Effector CD4-positive, alpha-beta T cell (primary cell): ENCODE results near the gene ALDH9A1.
"Not testable (repeated sequence)": the region's sequence is repeated elsewhere in the genome, so short reads cannot be mapped to it uniquely, and the experiment has no call there.

Experiments
- DNase-seq: peaks from one replicate; pipeline ENCODE4 v3.0.0-alpha.2; 2020

ALDH9A1 gene

DNA sequence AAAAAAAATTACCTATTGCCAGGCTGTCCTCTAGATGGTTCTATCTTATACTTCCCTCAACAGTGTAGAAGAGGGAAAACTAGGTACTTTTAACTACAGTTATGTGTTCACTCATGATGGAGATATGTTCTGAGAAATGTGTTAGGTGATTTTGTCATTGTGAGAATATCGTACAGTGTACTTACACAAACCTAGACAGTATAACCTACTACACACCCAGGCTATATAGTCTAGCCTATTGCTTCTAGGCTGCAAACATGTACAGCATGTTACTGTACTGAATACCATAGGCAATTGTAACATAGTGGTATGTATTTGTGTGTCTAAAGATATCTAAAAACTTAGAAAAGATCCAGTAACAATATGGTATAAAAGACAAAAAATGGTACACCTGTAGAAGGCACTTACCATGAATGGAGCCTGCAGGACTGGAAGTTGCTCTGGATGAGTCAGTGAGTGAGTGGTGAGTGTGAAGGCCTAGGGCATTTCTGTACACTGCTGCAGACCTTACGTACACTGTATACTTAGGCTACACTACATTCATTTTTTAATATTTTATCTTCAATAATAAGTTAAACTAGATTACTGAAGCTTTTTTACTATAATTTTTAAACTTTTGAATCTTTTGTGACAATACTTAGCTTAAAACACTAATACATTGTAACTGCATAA is 54.2 kb downstream of the ALDH9A1 start:
- DNase-seq, result no peak

DNA sequence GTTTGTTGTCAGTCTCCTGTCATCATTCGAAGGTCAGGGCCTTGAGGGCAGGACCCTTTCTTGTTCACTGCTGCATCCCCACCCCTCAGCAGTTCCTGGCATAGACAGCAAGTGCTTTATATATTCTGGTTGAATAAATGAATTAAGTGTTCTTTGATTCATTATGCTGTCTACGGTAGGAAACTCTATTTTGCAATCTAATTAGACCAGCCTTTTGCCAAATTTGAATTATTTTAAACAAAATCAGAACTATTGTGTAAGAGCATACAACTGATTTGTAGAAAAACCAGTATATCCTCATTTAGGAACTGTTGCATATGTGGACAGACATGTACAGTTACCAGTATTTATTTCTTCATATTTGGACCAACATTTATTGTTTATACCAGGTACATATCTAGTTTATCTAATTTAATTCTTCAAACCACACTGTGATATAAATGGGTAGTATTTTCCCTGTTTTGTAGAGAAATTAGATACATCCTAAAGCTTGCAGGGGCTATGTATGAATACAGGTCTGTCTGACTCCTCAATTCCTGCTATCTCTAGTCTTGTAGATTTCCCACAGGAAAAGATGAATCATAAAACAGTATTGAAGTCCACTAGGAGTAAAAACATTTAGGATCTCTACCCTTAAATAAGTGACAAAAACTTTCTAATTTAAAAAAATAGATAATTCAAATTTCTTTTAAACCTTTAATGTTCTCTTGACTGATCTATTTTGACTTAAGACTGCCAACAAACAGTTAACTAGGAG is 57.0 kb downstream of the ALDH9A1 start:
- DNase-seq, result no peak

DNA sequence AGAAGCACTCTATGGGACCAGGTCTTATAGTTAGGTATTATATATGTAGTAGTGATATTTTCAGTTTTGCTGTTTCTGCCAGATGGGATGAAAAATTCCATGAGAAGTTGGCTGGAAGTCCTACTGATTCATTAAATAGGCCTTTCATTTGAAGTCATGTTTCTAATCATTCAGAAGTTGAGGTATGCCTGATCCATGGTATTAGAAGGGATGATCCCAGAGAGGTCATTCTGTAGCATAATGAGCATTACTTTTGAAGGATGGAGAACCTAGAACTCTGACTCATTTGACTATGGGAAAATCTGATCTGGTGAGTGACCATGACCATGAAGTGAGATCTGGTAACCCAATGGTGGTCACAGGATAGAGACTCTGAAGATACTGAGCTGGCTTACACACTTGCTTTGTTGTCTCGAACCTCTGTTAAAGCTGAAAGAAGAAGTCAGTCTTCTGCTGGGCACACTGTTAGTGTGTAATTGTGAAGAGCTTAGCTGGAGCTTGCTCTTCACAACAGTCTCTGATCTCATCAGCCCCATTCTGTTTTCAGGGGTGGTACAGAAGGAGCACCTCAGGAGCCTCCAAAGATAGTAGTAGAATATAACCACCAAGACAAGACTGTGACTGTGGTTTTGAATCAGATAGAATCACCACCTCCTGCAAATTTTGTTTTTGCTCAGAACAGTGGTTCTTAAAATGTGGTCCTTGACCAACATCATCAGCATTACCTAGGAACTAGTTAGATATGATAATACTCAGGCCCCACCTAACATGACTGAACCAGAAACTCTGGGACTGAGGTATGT is 58.3 kb downstream of the ALDH9A1 start:
- no peak for DNase-seq

DNA sequence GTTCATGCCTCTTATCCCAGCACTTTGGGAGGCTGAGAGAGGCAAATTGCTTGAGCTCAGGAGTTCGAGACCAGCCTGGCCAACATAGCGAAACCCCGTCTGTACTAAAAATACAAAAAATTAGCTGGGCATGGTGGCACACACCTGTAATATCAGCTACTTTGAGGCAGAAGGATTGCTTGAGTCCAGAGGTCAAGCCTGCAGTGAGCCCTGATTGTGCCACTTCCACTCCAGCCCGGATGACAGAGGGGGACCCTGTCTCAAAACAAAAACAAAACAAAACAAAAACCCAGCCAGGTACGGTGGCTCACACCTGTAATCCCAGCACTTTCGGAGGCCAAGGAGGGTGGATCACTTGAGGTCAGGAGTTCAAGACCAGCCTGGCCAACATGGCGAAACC is 60.2 kb downstream of the ALDH9A1 start:
- not testable (repeated sequence) for DNase-seq

GRCh38 chr1:165637427-165637826 is 60.9 kb downstream of the ALDH9A1 start:
- no peak for DNase-seq

- no peak for DNase-seq
These were observed 62.5 kb downstream of the ALDH9A1 start for GRCh38 chr1:165635823-165636222.

DNA sequence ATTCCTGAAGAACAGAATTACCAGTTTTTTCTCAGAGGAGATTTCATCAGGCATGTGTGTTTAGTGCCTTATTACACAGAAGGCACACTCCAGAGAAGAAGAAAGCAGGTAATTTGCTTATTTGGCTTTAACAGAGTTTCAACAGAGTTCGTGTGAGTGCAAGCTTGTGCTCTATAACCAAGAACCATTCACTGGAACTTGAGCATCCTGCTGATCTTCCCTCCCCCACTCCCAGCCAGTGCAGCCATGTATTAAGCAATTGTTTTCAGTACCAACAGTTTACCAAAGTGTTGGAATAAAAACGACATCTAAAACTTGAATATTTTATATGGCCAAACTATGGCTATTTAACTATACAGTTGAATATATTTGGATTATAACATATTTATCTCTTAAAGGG is 63.0 kb downstream of the ALDH9A1 start:
- no peak for DNase-seq

GRCh38 chr1:165634154-165634921 is 64.0 kb downstream of the ALDH9A1 start:
- no peak for DNase-seq

- DNase-seq, result no peak
These were observed 64.7 kb downstream of the ALDH9A1 start for GRCh38 chr1:165633614-165634013.

GRCh38 chr1:165632491-165632890 is 65.9 kb downstream of the ALDH9A1 start:
- DNase-seq, result no peak

DNA sequence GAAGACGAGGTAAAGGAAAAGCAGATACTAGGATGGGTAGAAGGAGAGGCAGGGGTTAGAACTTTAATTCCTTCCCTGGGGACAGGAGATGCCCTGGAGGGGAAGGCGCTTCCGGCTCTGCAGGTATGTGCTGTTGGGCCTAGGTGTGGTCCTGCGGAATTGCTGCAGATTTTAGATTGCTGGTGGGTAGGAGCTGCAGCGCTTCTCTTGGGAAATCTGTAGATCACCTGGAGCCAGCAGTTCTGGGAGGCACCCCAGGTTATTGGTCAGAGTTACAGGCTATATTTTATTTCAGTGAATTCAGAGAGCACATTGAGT is 66.3 kb downstream of the ALDH9A1 start:
- DNase-seq, result no peak

DNA sequence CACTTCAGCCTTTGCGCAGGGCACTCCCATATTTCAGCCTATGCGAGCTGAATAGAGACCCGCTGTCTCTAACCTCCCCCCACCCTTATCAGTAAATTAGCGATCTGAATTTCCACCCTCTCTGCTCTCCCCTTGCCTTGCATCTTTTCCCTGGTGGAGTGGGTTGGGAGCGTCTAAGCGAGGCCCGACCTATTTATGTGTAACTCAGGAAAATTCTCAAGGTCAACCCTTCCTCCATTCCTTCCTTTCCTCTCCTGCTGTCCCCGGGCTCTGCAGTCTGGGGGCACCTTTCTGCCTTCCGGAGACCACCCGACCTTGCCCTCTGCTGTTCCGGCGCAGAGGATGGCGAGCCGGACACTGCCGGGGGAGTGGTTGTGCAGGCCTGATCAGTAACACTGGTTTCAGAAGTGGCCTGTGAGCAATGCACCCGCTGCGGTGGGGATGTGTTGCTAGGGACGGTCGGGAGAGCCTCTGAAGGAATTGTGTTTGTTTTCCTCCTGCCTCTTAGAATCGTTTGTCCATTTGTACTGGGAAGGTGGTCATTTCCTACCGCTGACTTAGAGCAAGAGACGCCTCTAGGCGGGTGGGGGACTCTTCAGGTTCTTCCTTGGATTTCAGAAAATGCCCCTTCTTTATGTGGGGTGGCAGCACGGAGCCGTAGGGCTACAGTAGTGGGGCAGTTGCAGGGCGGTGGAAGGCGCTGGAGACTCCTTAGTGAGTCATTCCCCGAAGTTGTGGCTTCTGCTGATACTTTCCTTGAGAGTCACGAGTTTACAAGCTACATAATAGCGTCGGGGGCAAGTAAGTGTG is 66.8 kb downstream of the ALDH9A1 start:
- DNase-seq, result peak; percentile 29

DNA sequence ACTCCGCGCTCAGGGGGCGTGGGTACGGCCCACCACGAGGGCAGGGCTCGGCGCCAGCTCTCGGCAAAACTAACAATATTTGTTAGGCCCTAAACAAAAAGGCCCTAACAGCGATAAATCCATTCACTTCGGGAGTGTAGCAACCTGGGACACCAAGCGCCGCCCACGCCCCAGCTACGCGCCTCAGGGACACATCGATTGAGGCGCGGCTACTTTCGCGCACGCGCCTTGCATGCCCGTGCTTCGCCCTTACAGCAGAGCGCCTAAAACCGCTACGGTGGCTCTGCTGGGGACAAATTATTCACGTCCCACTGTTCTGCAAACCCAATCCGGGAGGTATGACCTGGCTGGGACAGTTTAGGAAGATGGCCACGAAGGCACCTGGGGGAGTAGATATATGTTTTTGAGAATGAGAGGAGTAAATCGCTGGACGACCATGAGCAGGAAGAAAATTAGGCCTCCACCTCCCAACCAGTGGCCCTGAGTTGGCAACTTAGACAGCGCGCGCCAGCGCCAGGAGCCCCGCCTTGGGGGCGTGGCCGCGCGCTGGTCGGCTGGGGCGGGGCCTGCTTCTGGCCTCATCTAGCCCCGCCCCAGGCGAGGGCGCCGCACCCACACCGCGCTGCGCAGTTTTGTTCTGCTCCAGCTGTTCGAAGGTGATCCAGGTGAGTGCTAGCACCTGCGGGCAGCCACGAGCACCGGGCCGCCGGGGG is 67.6 kb downstream of the ALDH9A1 start, which contains the start of gene MGST3:
Gene MGST3, plus strand, starts transcription at position 606 of the 713 bp plus-strand sequence. CDS start 18,614 bp downstream, outside the sequence.
- DNase-seq, result peak; percentile 89

DNA sequence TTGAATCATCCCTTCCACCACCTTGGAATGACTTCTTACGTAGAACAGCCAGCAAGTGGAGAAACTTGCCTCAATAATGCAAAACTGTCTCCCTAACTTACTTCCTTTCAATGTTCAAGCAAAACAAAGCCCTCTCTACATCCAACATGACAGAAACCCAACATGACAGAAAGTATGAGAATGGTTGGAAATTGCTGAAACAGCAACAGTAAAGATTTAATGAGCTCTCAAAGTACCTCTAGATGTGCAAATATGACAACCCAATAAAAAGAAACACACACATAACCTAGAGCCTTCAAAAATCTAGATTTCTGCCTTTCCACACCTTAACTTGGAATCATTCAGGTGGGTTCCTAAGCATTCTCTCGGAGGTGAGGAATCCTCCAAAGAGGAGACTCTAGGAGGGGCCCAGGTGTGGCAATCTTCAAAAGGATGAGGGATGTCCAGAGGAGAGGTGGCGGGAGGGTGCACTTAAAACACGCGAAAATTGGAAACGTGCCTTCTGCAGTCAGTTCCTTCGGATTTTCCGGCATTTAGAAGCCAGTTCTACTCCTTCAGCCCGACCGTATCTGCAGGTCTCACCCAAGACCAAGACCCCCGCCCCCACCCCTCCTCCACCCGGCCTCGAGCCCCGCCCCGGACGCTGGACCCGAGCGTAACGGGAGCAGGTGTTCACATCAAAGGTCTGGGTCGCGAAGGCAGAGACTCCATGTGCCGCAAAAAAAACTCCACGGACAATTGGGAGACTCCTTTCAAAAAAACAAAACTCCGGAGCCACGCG is 68.3 kb downstream of the ALDH9A1 start:
- no peak for DNase-seq

GRCh38 chr1:165629151-165629550 is 69.2 kb downstream of the ALDH9A1 start:
- DNase-seq, result no peak

DNA sequence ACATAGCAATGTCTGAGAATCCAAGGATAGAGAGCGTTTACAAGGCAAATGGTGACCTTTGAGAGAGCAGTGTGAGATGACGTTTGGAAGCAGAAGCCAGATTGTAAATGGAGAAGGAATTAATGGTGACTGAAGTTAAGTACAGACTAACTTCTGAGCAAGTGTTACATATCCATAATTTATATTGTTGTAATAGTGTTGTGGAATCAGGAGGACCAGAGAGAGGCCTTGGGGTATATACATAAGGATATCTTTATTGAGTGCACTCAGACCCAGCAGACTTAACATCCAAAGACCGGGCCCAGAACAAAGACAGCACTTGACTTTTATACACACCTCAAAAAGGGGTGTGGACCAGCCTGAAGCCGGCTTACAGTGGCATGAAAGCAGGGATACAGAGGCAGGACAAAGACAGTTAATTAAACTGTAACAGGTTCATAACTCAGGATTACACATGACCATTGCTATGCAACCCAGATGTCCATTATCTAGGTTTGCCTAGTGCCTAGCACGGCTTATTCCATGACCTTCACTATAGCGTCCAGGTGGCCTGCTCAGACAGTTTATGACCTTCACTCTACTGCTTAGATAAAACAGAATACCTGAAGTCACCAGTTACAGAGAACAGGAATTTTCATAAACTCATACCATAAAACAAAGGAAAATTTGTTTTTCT is 70.1 kb downstream of the ALDH9A1 start:
- DNase-seq, result no peak

DNA sequence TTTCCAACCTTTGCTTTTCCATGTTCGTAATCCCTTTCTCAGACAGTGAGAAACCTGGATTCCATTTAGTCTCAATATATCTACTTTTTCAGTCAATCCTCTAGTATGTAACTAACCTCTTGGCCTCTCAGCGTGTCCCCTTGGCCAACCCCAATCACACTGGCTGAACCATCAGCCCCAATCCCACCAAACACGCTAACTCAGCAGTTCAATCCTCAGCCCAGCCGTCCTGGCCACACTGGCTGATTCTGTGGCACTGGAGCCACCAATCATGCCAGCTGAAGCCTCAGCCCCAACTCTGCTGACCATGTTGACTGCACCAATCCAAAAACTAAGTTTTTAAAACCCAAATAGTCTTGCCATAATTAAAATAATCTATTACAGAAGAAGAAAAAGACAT is 73.9 kb downstream of the ALDH9A1 start:
- no peak for DNase-seq

- no peak for DNase-seq
These were observed 74.7 kb downstream of the ALDH9A1 start for GRCh38 chr1:165623624-165624023.

DNA sequence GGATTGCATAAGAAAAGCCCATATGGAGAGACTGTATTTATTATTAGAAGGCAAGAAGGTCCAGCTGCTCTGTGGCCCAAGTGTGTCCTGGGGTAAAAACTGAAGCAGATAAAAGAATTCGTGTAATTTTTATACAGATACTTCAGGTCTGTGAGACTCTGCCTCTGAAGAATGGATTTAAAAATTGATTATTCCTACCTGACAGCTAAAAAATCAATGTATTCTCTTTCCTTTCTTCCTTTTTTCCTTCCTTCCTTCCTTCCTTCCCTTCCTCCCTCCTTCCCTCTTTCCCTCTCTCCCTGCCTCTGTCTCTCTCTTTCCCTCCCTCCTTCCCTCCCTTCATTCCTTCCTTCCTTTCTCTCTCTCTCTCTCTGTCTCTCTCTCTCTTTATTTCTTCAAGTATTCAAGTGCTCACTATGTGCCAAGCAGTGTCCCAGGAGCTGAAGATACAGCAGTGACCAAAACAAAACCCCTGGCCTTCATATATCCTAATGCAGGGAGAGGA is 78.7 kb downstream of the ALDH9A1 start:
- DNase-seq, result no peak
